AG10803 (cell line): Measurements from ENCODE around the gene TCERG1L.

Experiments
- DNase-seq: peaks from one replicate; pipeline ENCODE4 v3.0.0; 2010; ENCODE audit warnings: low read depth
- H3K4me3 ChIP-seq: 2 replicates; pipeline ENCODE4 v1.5.1; 2011; ENCODE audit warnings: mild to moderate bottlenecking, low read length, control low read depth
- CTCF ChIP-seq: conservative IDR thresholded peaks from 2 replicates; pipeline ENCODE4 v1.5.1; 2011; ENCODE audit warnings: mild to moderate bottlenecking, low read length, control low read depth, inconsistent platforms

The TCERG1L gene

GRCh38 chr10:131204406-131205152, 106.9 kb downstream of the TCERG1L start:
- H3K4me3 ChIP-seq, result no peak overlapping the region
- no peak for DNase-seq
- no peak for TF ChIP-seq CTCF

- TF ChIP-seq CTCF, result no peak
- DNase-seq, result no peak
- H3K4me3 ChIP-seq, result no peak overlapping the region
Measured at GRCh38 chr10:131203456-131204357, 107.8 kb downstream of the TCERG1L start.

GRCh38 chr10:131202990-131203389, 108.5 kb downstream of the TCERG1L start:
- DNase-seq, result no peak
- TF ChIP-seq CTCF, result no peak
- no peak overlapping the region for H3K4me3 ChIP-seq

- no peak for DNase-seq
- TF ChIP-seq CTCF, result no peak
- no peak overlapping the region for H3K4me3 ChIP-seq
Measured at GRCh38 chr10:131201741-131202515, 109.6 kb downstream of the TCERG1L start.

GRCh38 chr10:131200856-131201470, 110.6 kb downstream of the TCERG1L start:
- TF ChIP-seq CTCF, result no peak
- no peak overlapping the region for H3K4me3 ChIP-seq
- DNase-seq, result no peak

GRCh38 chr10:131199646-131200045, 111.9 kb downstream of the TCERG1L start:
- DNase-seq, result no peak
- no peak for TF ChIP-seq CTCF
- H3K4me3 ChIP-seq, result no peak overlapping the region
